HepG2 (cell line): ENCODE data around the gene CHPF. TPM values are rescaled to one million over a fixed set of nuclear protein-coding genes. Genes with fewer than 3 reads are reported as not detected.
A peak's percentile ranks its signal among the peaks of the same experiment; 100 is the strongest.

ENCODE experiments used
- AGO2 ChIP-seq: fragments of 200-400 bp; formaldehyde crosslinking; optimal IDR thresholded peaks from 2 replicates; pipeline ENCODE3; 2017; ENCODE audit warnings: mild to moderate bottlenecking, low read depth, low read length, moderate library complexity
- ETV6 ChIP-seq: sonication (generic); formaldehyde crosslinking; conservative IDR thresholded peaks from 2 replicates; pipeline ENCODE4 v1.4.0; 2020; ENCODE audit warnings: missing genetic modification reagents
- GFI1 ChIP-seq: sonication (generic); formaldehyde crosslinking; IDR thresholded peaks from 2 replicates; pipeline ENCODE4 v1.5.0; 2020; ENCODE audit warnings: missing genetic modification reagents, mild to moderate bottlenecking, borderline replicate concordance
- KDM4B ChIP-seq: sonication (generic); formaldehyde crosslinking; IDR thresholded peaks from 2 replicates; pipeline ENCODE4 v1.4.0; 2020; ENCODE audit warnings: missing genetic modification reagents
- KDM5B ChIP-seq: sonication (generic); formaldehyde crosslinking; IDR thresholded peaks from 2 replicates; pipeline ENCODE4 v1.4.0; 2020; ENCODE audit warnings: missing genetic modification reagents, mild to moderate bottlenecking, borderline replicate concordance
- MEIS2 ChIP-seq: sonication (generic); formaldehyde crosslinking; IDR thresholded peaks from 2 replicates; pipeline ENCODE4 v1.9.0; 2021; ENCODE audit warnings: mild to moderate bottlenecking, missing genetic modification reagents
- NFRKB ChIP-seq: fragments of 450-650 bp; IDR thresholded peaks from 2 replicates; pipeline ENCODE4 v1.6.1; 2017
- PCBP2 ChIP-seq: fragments of 200-400 bp; formaldehyde crosslinking; optimal IDR thresholded peaks from 2 replicates; pipeline ENCODE3; 2018; ENCODE audit warnings: low read length, low read depth; ENCODE audit not compliant: poor library complexity, severe bottlenecking
- SALL2 ChIP-seq: sonication (generic); formaldehyde crosslinking; IDR thresholded peaks from 2 replicates; pipeline ENCODE4 v1.8.1; 2023; ENCODE audit warnings: mild to moderate bottlenecking, missing genetic modification reagents, inconsistent platforms
- SNAPC2 ChIP-seq: sonication (generic); formaldehyde crosslinking; IDR thresholded peaks from 2 replicates; pipeline ENCODE4 v1.8.1; 2022; ENCODE audit warnings: mild to moderate bottlenecking, missing genetic modification reagents
- TEAD3 ChIP-seq: optimal IDR thresholded peaks from 2 replicates; pipeline ENCODE3; 2016; ENCODE audit warnings: borderline replicate concordance
- ZNF230 ChIP-seq: sonication (generic); formaldehyde crosslinking; IDR thresholded peaks from 2 replicates; pipeline ENCODE4 v1.4.0; 2020; ENCODE audit warnings: mild to moderate bottlenecking, missing genetic modification reagents
- ZNF329 ChIP-seq: sonication (generic); formaldehyde crosslinking; IDR thresholded peaks from 2 replicates; pipeline ENCODE4 v1.9.0; 2021; ENCODE audit warnings: low read depth, mild to moderate bottlenecking, missing genetic modification reagents
- ZNF335 ChIP-seq: sonication (generic); formaldehyde crosslinking; IDR thresholded peaks from 2 replicates; pipeline ENCODE4 v1.4.0; 2020; ENCODE audit warnings: missing genetic modification reagents
- ZNF441 ChIP-seq: sonication (generic); formaldehyde crosslinking; IDR thresholded peaks from 2 replicates; pipeline ENCODE4 v1.7.0; 2021; ENCODE audit warnings: missing genetic modification reagents, borderline replicate concordance
- ZNF629 ChIP-seq: sonication (generic); formaldehyde crosslinking; conservative IDR thresholded peaks from 2 replicates; pipeline ENCODE4 v1.5.0; 2020; ENCODE audit warnings: missing genetic modification reagents
- polyA plus RNA-seq, 8 experiments: library from polyadenylated mRNA; depleted of rRNA in 3 of 8; stranded (reverse) in 7 of 8; unstranded in 1 of 8; fragments of >200 nt; fragmentation: Illumina TruSeq in 4 of 8; extraction: Trizol in 4 of 8; gene quantifications; 2 replicates each; pipeline versions ENCODE4 v1.2.1 to v1.2.3, GENCODE V29; 2011 to 2016; ENCODE audit warnings: low read depth in 4 of 8, missing spikeins in 1 of 8, mixed read lengths in 1 of 8; ENCODE audit not compliant: insufficient read depth in 1 of 8
- total RNA-seq, 5 experiments: library from RNA; depleted of rRNA; stranded (reverse); fragments of >200 nt; fragmentation: Illumina TruSeq; extraction: Trizol; gene quantifications; 2 replicates each; pipeline ENCODE4 v1.2.3, GENCODE V29; 2016; ENCODE audit warnings: low read depth in 1 of 5
- TF ChIP-seq, protein P1 (sequence below): sonication (generic); formaldehyde crosslinking; IDR thresholded peaks from 2 replicates; pipeline ENCODE4 v1.8.0; 2022; ENCODE audit warnings: missing genetic modification reagents, mild to moderate bottlenecking, borderline replicate concordance
- TF ChIP-seq, protein P2 (sequence below): sonication (generic); formaldehyde crosslinking; IDR thresholded peaks from 2 replicates; pipeline ENCODE4 v1.5.0; 2020; ENCODE audit warnings: mild to moderate bottlenecking, missing genetic modification reagents, moderate library complexity
- TF ChIP-seq, protein P3 (sequence below): sonication (generic); formaldehyde crosslinking; IDR thresholded peaks from 2 replicates; pipeline ENCODE4 v1.5.0; 2020; ENCODE audit warnings: mild to moderate bottlenecking, missing genetic modification reagents, borderline replicate concordance
- TF ChIP-seq, protein P4 (sequence below): sonication (generic); formaldehyde crosslinking; IDR thresholded peaks from 2 replicates; pipeline ENCODE4 v1.5.1; 2020; ENCODE audit warnings: missing genetic modification reagents, mild to moderate bottlenecking, borderline replicate concordance
- TF ChIP-seq, protein P5 (sequence below): sonication (generic); formaldehyde crosslinking; IDR thresholded peaks from 2 replicates; pipeline ENCODE4 v1.8.0; 2022; ENCODE audit warnings: mild to moderate bottlenecking, missing genetic modification reagents, borderline replicate concordance

Gene CHPF
- total and polyA plus RNA-seq, 2 of the 13 experiments (the other 11 are each of a cell fraction or from before 2014, with no cell fraction given) = 79.6 to 111 TPM

DNA sequence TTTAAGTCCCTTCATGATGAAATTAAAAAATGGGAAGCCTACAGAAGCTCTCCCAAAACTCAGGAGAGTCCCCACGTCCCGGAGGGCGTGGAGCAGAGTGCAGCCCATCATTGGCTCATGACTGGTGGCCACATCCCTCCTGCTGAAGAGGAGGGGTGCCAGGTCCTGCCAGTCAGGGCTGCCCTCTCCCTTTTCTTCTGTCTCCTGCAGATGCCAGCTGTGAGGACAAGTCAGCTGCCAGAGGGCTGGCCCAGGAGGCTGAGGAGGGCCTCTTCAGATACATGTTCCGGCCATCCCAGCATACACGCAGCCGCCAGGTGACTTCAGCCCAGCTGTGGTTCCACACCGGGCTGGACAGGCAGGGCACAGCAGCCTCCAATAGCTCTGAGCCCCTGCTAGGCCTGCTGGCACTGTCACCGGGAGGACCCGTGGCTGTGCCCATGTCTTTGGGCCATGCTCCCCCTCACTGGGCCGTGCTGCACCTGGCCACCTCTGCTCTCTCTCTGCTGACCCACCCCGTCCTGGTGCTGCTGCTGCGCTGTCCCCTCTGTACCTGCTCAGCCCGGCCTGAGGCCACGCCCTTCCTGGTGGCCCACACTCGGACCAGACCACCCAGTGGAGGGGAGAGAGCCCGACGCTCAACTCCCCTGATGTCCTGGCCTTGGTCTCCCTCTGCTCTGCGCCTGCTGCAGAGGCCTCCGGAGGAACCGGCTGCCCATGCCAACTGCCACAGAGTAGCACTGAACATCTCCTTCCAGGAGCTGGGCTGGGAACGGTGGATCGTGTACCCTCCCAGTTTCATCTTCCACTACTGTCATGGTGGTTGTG, 31.1 kb upstream of the CHPF start (continued):
- TF ChIP-seq, protein P1, sequence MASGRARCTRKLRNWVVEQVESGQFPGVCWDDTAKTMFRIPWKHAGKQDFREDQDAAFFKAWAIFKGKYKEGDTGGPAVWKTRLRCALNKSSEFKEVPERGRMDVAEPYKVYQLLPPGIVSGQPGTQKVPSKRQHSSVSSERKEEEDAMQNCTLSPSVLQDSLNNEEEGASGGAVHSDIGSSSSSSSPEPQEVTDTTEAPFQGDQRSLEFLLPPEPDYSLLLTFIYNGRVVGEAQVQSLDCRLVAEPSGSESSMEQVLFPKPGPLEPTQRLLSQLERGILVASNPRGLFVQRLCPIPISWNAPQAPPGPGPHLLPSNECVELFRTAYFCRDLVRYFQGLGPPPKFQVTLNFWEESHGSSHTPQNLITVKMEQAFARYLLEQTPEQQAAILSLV (CRISPR knock-in tag) = peak; percentile 38; the same call in 1 of the 2 replicates
- TF ChIP-seq MEIS2 (CRISPR knock-in tag) (no peak), AGO2 (peak; percentile 52), PCBP2 (no peak), KDM5B (CRISPR knock-in tag) (peak; percentile 73; the same call in 1 of the 2 replicates), ZNF335 (CRISPR knock-in tag) (no peak), SALL2 (CRISPR knock-in tag) (no peak), GFI1 (CRISPR knock-in tag) (no peak), ZNF441 (CRISPR knock-in tag) (no peak), TEAD3 (no peak), ZNF629 (CRISPR knock-in tag) (no peak), ZNF329 (CRISPR knock-in tag) (no peak), NFRKB (no peak), SNAPC2 (CRISPR knock-in tag) (no peak), ETV6 (CRISPR knock-in tag) (no peak), ZNF230 (CRISPR knock-in tag) (no peak), KDM4B (CRISPR knock-in tag) (no peak)
- TF ChIP-seq, protein P2, sequence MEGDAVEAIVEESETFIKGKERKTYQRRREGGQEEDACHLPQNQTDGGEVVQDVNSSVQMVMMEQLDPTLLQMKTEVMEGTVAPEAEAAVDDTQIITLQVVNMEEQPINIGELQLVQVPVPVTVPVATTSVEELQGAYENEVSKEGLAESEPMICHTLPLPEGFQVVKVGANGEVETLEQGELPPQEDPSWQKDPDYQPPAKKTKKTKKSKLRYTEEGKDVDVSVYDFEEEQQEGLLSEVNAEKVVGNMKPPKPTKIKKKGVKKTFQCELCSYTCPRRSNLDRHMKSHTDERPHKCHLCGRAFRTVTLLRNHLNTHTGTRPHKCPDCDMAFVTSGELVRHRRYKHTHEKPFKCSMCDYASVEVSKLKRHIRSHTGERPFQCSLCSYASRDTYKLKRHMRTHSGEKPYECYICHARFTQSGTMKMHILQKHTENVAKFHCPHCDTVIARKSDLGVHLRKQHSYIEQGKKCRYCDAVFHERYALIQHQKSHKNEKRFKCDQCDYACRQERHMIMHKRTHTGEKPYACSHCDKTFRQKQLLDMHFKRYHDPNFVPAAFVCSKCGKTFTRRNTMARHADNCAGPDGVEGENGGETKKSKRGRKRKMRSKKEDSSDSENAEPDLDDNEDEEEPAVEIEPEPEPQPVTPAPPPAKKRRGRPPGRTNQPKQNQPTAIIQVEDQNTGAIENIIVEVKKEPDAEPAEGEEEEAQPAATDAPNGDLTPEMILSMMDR (CRISPR knock-in tag) = no peak
- TF ChIP-seq, protein P3, sequence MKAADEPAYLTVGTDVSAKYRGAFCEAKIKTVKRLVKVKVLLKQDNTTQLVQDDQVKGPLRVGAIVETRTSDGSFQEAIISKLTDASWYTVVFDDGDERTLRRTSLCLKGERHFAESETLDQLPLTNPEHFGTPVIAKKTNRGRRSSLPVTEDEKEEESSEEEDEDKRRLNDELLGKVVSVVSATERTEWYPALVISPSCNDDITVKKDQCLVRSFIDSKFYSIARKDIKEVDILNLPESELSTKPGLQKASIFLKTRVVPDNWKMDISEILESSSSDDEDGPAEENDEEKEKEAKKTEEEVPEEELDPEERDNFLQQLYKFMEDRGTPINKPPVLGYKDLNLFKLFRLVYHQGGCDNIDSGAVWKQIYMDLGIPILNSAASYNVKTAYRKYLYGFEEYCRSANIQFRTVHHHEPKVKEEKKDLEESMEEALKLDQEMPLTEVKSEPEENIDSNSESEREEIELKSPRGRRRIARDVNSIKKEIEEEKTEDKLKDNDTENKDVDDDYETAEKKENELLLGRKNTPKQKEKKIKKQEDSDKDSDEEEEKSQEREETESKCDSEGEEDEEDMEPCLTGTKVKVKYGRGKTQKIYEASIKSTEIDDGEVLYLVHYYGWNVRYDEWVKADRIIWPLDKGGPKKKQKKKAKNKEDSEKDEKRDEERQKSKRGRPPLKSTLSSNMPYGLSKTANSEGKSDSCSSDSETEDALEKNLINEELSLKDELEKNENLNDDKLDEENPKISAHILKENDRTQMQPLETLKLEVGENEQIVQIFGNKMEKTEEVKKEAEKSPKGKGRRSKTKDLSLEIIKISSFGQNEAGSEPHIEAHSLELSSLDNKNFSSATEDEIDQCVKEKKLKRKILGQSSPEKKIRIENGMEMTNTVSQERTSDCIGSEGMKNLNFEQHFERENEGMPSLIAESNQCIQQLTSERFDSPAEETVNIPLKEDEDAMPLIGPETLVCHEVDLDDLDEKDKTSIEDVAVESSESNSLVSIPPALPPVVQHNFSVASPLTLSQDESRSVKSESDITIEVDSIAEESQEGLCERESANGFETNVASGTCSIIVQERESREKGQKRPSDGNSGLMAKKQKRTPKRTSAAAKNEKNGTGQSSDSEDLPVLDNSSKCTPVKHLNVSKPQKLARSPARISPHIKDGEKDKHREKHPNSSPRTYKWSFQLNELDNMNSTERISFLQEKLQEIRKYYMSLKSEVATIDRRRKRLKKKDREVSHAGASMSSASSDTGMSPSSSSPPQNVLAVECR (CRISPR knock-in tag) = no peak
- TF ChIP-seq, protein P4, sequence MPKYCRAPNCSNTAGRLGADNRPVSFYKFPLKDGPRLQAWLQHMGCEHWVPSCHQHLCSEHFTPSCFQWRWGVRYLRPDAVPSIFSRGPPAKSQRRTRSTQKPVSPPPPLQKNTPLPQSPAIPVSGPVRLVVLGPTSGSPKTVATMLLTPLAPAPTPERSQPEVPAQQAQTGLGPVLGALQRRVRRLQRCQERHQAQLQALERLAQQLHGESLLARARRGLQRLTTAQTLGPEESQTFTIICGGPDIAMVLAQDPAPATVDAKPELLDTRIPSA (CRISPR knock-in tag) = no peak
- TF ChIP-seq, protein P5, sequence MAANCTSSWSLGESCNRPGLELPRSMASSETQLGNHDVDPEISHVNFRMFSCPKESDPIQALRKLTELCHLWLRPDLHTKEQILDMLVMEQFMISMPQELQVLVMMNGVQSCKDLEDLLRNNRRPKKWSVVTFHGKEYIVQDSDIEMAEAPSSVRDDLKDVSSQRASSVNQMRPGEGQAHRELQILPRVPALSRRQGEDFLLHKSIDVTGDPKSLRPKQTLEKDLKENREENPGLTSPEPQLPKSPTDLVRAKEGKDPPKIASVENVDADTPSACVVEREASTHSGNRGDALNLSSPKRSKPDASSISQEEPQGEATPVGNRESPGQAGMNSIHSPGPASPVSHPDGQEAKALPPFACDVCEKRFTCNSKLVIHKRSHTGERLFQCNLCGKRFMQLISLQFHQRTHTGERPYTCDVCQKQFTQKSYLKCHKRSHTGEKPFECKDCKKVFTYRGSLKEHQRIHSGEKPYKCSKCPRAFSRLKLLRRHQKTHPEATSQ (CRISPR knock-in tag) = no peak
